ENCODE results near the gene MYLK4.

DNA sequence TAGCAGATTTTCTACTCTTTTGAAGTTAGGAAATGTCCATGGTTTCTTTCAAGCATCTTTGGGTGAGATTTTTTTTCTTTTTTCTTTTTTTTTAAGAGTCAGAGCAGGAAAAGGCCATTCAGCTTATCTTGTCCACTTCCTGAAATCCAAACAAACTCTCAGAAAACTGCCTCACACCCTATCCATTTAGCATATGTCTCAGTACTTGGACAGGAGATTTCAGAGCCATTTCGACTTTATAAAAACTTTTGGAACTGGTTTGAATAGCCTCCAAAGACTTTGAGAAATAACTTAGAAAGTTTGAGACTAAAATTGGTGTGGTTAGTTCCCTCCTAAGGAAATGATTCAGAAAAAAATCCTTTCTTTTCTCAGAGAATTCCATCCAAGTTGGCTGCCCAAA lies 125.1 kb downstream of the MYLK4 start:
- no peak for TF ChIP-seq POLR2A (IDR thresholded peaks at IDR 0.05)
- TF ChIP-seq, protein P1, sequence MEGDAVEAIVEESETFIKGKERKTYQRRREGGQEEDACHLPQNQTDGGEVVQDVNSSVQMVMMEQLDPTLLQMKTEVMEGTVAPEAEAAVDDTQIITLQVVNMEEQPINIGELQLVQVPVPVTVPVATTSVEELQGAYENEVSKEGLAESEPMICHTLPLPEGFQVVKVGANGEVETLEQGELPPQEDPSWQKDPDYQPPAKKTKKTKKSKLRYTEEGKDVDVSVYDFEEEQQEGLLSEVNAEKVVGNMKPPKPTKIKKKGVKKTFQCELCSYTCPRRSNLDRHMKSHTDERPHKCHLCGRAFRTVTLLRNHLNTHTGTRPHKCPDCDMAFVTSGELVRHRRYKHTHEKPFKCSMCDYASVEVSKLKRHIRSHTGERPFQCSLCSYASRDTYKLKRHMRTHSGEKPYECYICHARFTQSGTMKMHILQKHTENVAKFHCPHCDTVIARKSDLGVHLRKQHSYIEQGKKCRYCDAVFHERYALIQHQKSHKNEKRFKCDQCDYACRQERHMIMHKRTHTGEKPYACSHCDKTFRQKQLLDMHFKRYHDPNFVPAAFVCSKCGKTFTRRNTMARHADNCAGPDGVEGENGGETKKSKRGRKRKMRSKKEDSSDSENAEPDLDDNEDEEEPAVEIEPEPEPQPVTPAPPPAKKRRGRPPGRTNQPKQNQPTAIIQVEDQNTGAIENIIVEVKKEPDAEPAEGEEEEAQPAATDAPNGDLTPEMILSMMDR (IDR thresholded peaks at IDR 0.05), result no peak
